Measurements from ENCODE around the gene OSTF1. TPM values are rescaled to one million over a fixed set of nuclear protein-coding genes. Genes with fewer than 3 reads are reported as not detected.

The OSTF1 gene
- total RNA-seq, 1 donor from 2014 or later, result 13.3 TPM

GRCh38 chr9:75047506-75047905 lies 40.8 kb upstream of the OSTF1 start:
- Mint-ChIP-seq H3K27ac (no peak overlapping the region), H3K9me3 (peaks cover 8% of the 10 kb centered on the region), H3K36me3 (no peaks in the 10 kb centered on the region), H3K4me1 (no peaks in the 10 kb centered on the region), H3K27me3 (ENCODE audit: low read depth) (peaks cover 22% of the 10 kb centered on the region), H3K4me3 (no peak overlapping the region)
- TF ChIP-seq, protein P1, sequence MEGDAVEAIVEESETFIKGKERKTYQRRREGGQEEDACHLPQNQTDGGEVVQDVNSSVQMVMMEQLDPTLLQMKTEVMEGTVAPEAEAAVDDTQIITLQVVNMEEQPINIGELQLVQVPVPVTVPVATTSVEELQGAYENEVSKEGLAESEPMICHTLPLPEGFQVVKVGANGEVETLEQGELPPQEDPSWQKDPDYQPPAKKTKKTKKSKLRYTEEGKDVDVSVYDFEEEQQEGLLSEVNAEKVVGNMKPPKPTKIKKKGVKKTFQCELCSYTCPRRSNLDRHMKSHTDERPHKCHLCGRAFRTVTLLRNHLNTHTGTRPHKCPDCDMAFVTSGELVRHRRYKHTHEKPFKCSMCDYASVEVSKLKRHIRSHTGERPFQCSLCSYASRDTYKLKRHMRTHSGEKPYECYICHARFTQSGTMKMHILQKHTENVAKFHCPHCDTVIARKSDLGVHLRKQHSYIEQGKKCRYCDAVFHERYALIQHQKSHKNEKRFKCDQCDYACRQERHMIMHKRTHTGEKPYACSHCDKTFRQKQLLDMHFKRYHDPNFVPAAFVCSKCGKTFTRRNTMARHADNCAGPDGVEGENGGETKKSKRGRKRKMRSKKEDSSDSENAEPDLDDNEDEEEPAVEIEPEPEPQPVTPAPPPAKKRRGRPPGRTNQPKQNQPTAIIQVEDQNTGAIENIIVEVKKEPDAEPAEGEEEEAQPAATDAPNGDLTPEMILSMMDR (IDR thresholded peaks at IDR 0.05; ENCODE audit: unreplicated experiment), result no peak
- no peak for DNase-seq (ENCODE audit: low spot score in 2 of 2, unreplicated experiment in 2 of 2)

- TF ChIP-seq, protein P1 (IDR thresholded peaks at IDR 0.05; ENCODE audit: unreplicated experiment), result no peak
- DNase-seq (ENCODE audit: low spot score in 2 of 2, unreplicated experiment in 2 of 2), result no peak
- H3K4me3 Mint-ChIP-seq, result no peak overlapping the region
- no peak overlapping the region for H3K27ac Mint-ChIP-seq
- no peaks in the 10 kb centered on the region for H3K4me1 Mint-ChIP-seq
- peaks cover 8% of the 10 kb centered on the region for H3K9me3 Mint-ChIP-seq
- H3K36me3 Mint-ChIP-seq, result no peaks in the 10 kb centered on the region
- peaks cover 3% of the 10 kb centered on the region for H3K27me3 Mint-ChIP-seq (ENCODE audit: low read depth)
These were observed 37.0 kb upstream of the OSTF1 start for GRCh38 chr9:75051285-75051684.

- TF ChIP-seq, protein P1 (IDR thresholded peaks at IDR 0.05; ENCODE audit: unreplicated experiment), result no peak
- Mint-ChIP-seq H3K27ac (no peak overlapping the region), H3K9me3 (peaks cover 23% of the 10 kb centered on the region), H3K27me3 (ENCODE audit: low read depth) (peaks cover 3% of the 10 kb centered on the region), H3K4me1 (no peaks in the 10 kb centered on the region), H3K36me3 (no peaks in the 10 kb centered on the region), H3K4me3 (no peak overlapping the region)
- DNase-seq (ENCODE audit: low spot score in 2 of 2, unreplicated experiment in 2 of 2), result no peak
These were observed 34.4 kb upstream of the OSTF1 start for GRCh38 chr9:75053869-75054268.

DNA sequence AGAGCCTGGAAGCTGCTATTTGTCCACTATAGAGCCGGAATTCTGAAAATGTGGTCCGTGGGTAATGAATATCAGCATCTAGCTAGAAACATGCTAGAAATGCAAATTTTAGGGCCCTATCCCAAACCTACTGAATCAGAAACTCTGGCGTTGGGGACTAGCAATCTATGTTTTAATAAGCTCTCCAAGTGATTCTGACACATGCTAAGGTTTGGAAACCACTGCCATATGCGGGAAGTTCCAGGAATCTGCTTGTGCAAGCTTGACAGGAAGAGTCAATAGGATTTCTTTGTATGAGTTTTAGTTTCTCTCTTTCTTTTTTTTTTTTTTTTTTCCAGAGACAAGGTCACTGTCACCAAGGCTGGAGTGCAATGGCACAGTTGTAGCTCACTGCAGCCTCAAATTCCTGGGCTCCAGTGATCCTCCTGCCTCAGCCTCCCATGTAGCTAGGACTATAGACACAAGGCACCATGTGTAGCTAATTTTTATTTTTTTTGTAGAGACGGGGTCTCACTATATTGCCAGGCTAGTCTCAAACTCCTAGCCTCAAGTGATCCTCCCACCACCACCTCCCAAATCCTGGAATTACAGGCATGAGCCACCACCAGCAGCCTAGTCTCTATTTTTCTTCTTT lies 33.8 kb upstream of the OSTF1 start:
- TF ChIP-seq, protein P1 (IDR thresholded peaks at IDR 0.05; ENCODE audit: unreplicated experiment), result no peak
- H3K27me3 Mint-ChIP-seq (ENCODE audit: low read depth), result peaks cover 3% of the 10 kb centered on the region
- no peak for DNase-seq (ENCODE audit: low spot score in 2 of 2, unreplicated experiment in 2 of 2)
- H3K27ac Mint-ChIP-seq, result no peak overlapping the region
- H3K4me1 Mint-ChIP-seq, result no peaks in the 10 kb centered on the region
- no peaks in the 10 kb centered on the region for H3K36me3 Mint-ChIP-seq
- peaks cover 26% of the 10 kb centered on the region for H3K9me3 Mint-ChIP-seq
- no peak overlapping the region for H3K4me3 Mint-ChIP-seq

GRCh38 chr9:75061169-75061568 lies 27.1 kb upstream of the OSTF1 start:
- Mint-ChIP-seq H3K9me3 (peaks cover 20% of the 10 kb centered on the region), H3K36me3 (no peaks in the 10 kb centered on the region), H3K4me3 (no peak overlapping the region), H3K27me3 (ENCODE audit: low read depth) (no peaks in the 10 kb centered on the region), H3K27ac (no peak overlapping the region), H3K4me1 (no peaks in the 10 kb centered on the region)
- no peak for DNase-seq (ENCODE audit: low spot score in 2 of 2, unreplicated experiment in 2 of 2)
- TF ChIP-seq, protein P1 (IDR thresholded peaks at IDR 0.05; ENCODE audit: unreplicated experiment), result no peak

Data from mesothelial cell of epicardium (in vitro differentiated cells).